PFSK-1 (cell line): ENCODE measurements around the gene DENND1B.

Experiments
- POLR2AphosphoS5 ChIP-seq: IDR thresholded peaks from 2 replicates; pipeline ENCODE4 v1.6.1; 2012; ENCODE audit warnings: low read depth, mild to moderate bottlenecking, control low read depth, low read length, moderate library complexity
- SIN3A ChIP-seq: IDR thresholded peaks from 2 replicates; pipeline ENCODE4 v1.6.1; 2012; ENCODE audit warnings: mild to moderate bottlenecking, low read length, moderate library complexity, borderline replicate concordance; ENCODE audit not compliant: insufficient read depth
- TAF1 ChIP-seq: IDR thresholded peaks from 2 replicates; pipeline ENCODE4 v1.6.1; 2012; ENCODE audit warnings: low read length, control low read depth, borderline replicate concordance; ENCODE audit not compliant: insufficient read depth

- no peak for TF ChIP-seq POLR2AphosphoS5
- no peak for TF ChIP-seq SIN3A
- TF ChIP-seq TAF1, result no peak
These were observed 92.0 kb downstream of the DENND1B start for GRCh38 chr1:197683280-197683679.
